HepG2 (cell line): Measurements from ENCODE around the gene COL18A1. TPM values are rescaled to one million over a fixed set of nuclear protein-coding genes. Genes with fewer than 3 reads are reported as not detected.

Source experiments
- ATF6 ChIP-seq: sonication (generic); formaldehyde crosslinking; conservative IDR thresholded peaks from 2 replicates; pipeline ENCODE4 v1.4.0; 2020; ENCODE audit warnings: missing genetic modification reagents
- CBFB ChIP-seq: sonication (generic); formaldehyde crosslinking; IDR thresholded peaks from 2 replicates; pipeline ENCODE4 v1.4.0; 2020; ENCODE audit warnings: missing genetic modification reagents
- FOXO1 ChIP-seq: sonication (generic); formaldehyde crosslinking; IDR thresholded peaks from 2 replicates; pipeline ENCODE4 v1.4.0; 2020; ENCODE audit warnings: missing genetic modification reagents
- ISX ChIP-seq: sonication (generic); formaldehyde crosslinking; conservative IDR thresholded peaks from 2 replicates; pipeline ENCODE4 v1.5.0; 2020; ENCODE audit warnings: missing genetic modification reagents
- KDM5B ChIP-seq: sonication (generic); formaldehyde crosslinking; IDR thresholded peaks from 2 replicates; pipeline ENCODE4 v1.4.0; 2020; ENCODE audit warnings: missing genetic modification reagents, mild to moderate bottlenecking, borderline replicate concordance
- THRA ChIP-seq: sonication (generic); formaldehyde crosslinking; IDR thresholded peaks from 2 replicates; pipeline ENCODE4 v1.4.0; 2020; ENCODE audit warnings: missing genetic modification reagents, borderline replicate concordance
- TOPORS ChIP-seq: sonication (generic); formaldehyde crosslinking; IDR thresholded peaks from 2 replicates; pipeline ENCODE4 v1.8.0; 2023; ENCODE audit warnings: mild to moderate bottlenecking, missing genetic modification reagents
- WIZ ChIP-seq: sonication (generic); formaldehyde crosslinking; IDR thresholded peaks from 2 replicates; pipeline ENCODE4 v1.5.1; 2020; ENCODE audit warnings: mild to moderate bottlenecking, missing genetic modification reagents
- ZBTB3 ChIP-seq: sonication (generic); formaldehyde crosslinking; IDR thresholded peaks from 2 replicates; pipeline ENCODE4 v1.4.0; 2020; ENCODE audit warnings: low read depth, mild to moderate bottlenecking, moderate library complexity, missing genetic modification reagents, borderline replicate concordance
- ZFP41 ChIP-seq: sonication (generic); formaldehyde crosslinking; IDR thresholded peaks from 2 replicates; pipeline ENCODE4 v1.4.0; 2020; ENCODE audit warnings: mild to moderate bottlenecking, missing genetic modification reagents, borderline replicate concordance
- ZNF143 ChIP-seq: sonication (generic); formaldehyde crosslinking; IDR thresholded peaks from 2 replicates; pipeline ENCODE4 v1.4.0; 2020; ENCODE audit warnings: missing genetic modification reagents
- ZNF800 ChIP-seq: sonication (generic); formaldehyde crosslinking; IDR thresholded peaks from 2 replicates; pipeline ENCODE4 v1.4.0; 2020; ENCODE audit warnings: missing genetic modification reagents
- ZSCAN29 ChIP-seq: sonication (generic); formaldehyde crosslinking; conservative IDR thresholded peaks from 2 replicates; pipeline ENCODE4 v1.4.0; 2020; ENCODE audit warnings: mild to moderate bottlenecking, missing genetic modification reagents
- polyA plus RNA-seq, 8 experiments: library from polyadenylated mRNA; depleted of rRNA in 3 of 8; stranded (reverse) in 7 of 8; unstranded in 1 of 8; fragments of >200 nt; fragmentation: Illumina TruSeq in 4 of 8; extraction: Trizol in 4 of 8; gene quantifications; 2 replicates each; pipeline versions ENCODE4 v1.2.1 to v1.2.3, GENCODE V29; 2011 to 2016; ENCODE audit warnings: low read depth in 4 of 8, missing spikeins in 1 of 8, mixed read lengths in 1 of 8; ENCODE audit not compliant: insufficient read depth in 1 of 8
- total RNA-seq, 5 experiments: library from RNA; depleted of rRNA; stranded (reverse); fragments of >200 nt; fragmentation: Illumina TruSeq; extraction: Trizol; gene quantifications; 2 replicates each; pipeline ENCODE4 v1.2.3, GENCODE V29; 2016; ENCODE audit warnings: low read depth in 1 of 5
- TF ChIP-seq, protein P1 (sequence below): sonication (generic); formaldehyde crosslinking; IDR thresholded peaks from 2 replicates; pipeline ENCODE4 v1.8.0; 2022; ENCODE audit warnings: mild to moderate bottlenecking, missing genetic modification reagents; ENCODE audit not compliant: insufficient replicate concordance
- TF ChIP-seq, protein P2 (sequence below): sonication (generic); formaldehyde crosslinking; conservative IDR thresholded peaks from 2 replicates; pipeline ENCODE4 v1.4.0; 2020; ENCODE audit warnings: mild to moderate bottlenecking, missing genetic modification reagents, moderate library complexity
- TF ChIP-seq, protein P3 (sequence below): sonication (generic); formaldehyde crosslinking; IDR thresholded peaks from 2 replicates; pipeline ENCODE4 v1.4.0; 2020; ENCODE audit warnings: mild to moderate bottlenecking, missing genetic modification reagents

The COL18A1 gene
- total and polyA plus RNA-seq, 2 of the 13 experiments (the other 11 are each of a cell fraction or from before 2014, with no cell fraction given), result 79.0 to 102 TPM

DNA sequence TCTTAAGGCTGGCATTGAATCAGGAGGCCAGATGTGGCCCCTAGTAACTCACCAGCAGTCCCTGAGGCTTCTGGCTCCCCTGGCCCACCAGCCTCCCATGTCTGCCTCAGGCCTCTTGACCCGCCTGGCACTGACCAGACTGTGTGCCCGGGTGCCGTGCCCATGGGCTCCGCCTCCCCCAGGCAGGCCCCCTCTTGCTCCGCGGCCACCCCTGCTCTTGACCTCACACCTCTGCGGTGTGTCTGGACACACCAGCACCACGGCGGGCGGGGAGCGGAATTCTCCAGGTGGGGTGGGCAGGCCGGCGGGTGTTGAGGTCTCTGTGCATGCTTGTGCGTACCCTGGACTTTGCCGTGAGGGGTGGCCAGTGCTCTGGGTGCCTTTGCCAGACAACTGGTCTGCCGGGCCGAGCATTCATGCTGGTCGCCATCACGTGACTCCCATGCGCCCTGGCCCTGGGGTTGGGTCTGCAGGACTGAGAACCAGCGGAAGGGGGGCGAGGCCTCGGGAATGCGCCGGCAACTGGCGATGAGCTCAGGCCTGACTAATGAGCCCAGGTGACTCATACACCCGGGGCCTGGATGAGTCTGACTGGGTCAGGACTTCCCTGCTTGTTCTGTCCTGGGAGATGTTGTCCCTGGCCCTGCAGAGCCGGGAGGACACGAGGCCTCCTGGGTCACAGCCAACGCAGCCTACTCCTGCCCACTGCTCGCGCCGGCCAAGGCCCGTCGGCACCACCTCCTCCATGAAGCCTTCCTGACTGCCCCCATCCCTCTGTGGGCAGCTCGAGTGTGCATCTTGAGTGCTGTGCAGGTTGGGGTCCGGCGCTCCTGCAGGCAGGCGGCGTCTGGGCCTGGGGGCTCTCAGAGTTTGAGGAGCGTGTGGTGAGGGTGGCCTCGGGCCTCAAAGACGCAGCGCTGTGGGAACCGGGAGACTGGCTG, 22.6 kb downstream of the COL18A1 start (continued):
- TF ChIP-seq, protein P1, sequence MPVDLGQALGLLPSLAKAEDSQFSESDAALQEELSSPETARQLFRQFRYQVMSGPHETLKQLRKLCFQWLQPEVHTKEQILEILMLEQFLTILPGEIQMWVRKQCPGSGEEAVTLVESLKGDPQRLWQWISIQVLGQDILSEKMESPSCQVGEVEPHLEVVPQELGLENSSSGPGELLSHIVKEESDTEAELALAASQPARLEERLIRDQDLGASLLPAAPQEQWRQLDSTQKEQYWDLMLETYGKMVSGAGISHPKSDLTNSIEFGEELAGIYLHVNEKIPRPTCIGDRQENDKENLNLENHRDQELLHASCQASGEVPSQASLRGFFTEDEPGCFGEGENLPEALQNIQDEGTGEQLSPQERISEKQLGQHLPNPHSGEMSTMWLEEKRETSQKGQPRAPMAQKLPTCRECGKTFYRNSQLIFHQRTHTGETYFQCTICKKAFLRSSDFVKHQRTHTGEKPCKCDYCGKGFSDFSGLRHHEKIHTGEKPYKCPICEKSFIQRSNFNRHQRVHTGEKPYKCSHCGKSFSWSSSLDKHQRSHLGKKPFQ (CRISPR knock-in tag), result peak; percentile 97
- TF ChIP-seq ZNF143 (CRISPR knock-in tag) (peak; percentile 57; the same call in 1 of the 2 replicates), THRA (CRISPR knock-in tag) (peak; percentile 80; the same call in 1 of the 2 replicates), TOPORS (CRISPR knock-in tag) (peak; percentile 77; the same call in 1 of the 2 replicates), ZBTB3 (CRISPR knock-in tag) (peak; percentile 73; the same call in 1 of the 2 replicates), CBFB (CRISPR knock-in tag) (no peak), ZSCAN29 (CRISPR knock-in tag) (peak; percentile 60; the same call in 1 of the 2 replicates), ATF6 (0 out of 2 replicates have a peak, but pooled peaks have one; percentile 15), FOXO1 (peak; percentile 47; the same call in 1 of the 2 replicates), ZFP41 (CRISPR knock-in tag) (no peak), WIZ (CRISPR knock-in tag) (no peak; the same call in 1 of the 2 replicates), KDM5B (CRISPR knock-in tag) (peak; percentile 95; the same call in 1 of the 2 replicates), ISX (CRISPR knock-in tag) (0 out of 2 replicates have a peak, but pooled peaks have one; percentile 55), ZNF800 (peak; percentile 82; the same call in 1 of the 2 replicates)
- TF ChIP-seq, protein P2, sequence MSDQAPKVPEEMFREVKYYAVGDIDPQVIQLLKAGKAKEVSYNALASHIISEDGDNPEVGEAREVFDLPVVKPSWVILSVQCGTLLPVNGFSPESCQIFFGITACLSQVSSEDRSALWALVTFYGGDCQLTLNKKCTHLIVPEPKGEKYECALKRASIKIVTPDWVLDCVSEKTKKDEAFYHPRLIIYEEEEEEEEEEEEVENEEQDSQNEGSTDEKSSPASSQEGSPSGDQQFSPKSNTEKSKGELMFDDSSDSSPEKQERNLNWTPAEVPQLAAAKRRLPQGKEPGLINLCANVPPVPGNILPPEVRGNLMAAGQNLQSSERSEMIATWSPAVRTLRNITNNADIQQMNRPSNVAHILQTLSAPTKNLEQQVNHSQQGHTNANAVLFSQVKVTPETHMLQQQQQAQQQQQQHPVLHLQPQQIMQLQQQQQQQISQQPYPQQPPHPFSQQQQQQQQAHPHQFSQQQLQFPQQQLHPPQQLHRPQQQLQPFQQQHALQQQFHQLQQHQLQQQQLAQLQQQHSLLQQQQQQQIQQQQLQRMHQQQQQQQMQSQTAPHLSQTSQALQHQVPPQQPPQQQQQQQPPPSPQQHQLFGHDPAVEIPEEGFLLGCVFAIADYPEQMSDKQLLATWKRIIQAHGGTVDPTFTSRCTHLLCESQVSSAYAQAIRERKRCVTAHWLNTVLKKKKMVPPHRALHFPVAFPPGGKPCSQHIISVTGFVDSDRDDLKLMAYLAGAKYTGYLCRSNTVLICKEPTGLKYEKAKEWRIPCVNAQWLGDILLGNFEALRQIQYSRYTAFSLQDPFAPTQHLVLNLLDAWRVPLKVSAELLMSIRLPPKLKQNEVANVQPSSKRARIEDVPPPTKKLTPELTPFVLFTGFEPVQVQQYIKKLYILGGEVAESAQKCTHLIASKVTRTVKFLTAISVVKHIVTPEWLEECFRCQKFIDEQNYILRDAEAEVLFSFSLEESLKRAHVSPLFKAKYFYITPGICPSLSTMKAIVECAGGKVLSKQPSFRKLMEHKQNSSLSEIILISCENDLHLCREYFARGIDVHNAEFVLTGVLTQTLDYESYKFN (CRISPR knock-in tag), result peak; percentile 90
- TF ChIP-seq, protein P3, sequence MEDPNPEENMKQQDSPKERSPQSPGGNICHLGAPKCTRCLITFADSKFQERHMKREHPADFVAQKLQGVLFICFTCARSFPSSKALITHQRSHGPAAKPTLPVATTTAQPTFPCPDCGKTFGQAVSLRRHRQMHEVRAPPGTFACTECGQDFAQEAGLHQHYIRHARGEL, result no peak
